GM23338 (cell line): Measurements from ENCODE around the gene OTC. TPM values are rescaled to one million over a fixed set of nuclear protein-coding genes. Genes with fewer than 3 reads are reported as not detected.

ENCODE experiments used
- ATAC-seq: fragments of 200-7000 bp; cut with Tn5 transposase; 3 replicates; pipeline ENCODE4 v1.9.1; 2020
- DNase-seq: peaks from one replicate; pipeline ENCODE4 v3.0.0-alpha.2; 2015; ENCODE audit warnings: low spot score
- H2AFZ ChIP-seq: fragments of 200-600 bp; sonication (generic); 2 replicates; pipeline ENCODE4 v1.8.0; 2016; ENCODE audit warnings: antibody characterized with exemption, mild to moderate bottlenecking, moderate library complexity
- H3F3A ChIP-seq: fragments of 200-600 bp; sonication (generic); replicated peaks from 2 replicates; pipeline ENCODE4 v1.8.0; 2017; ENCODE audit warnings: antibody characterized with exemption, mixed run types, low read depth
- H3K27ac ChIP-seq: fragments of 200-600 bp; sonication (generic); 2 replicates; pipeline ENCODE4 v1.6.1; 2016; ENCODE audit warnings: low read depth
- H3K27me3 ChIP-seq: fragments of 200-600 bp; sonication (generic); 2 replicates; pipeline ENCODE4 v1.8.0; 2016; ENCODE audit warnings: mild to moderate bottlenecking, mixed run types, moderate library complexity; ENCODE audit not compliant: insufficient read depth
- H3K36me3 ChIP-seq: fragments of 200-600 bp; sonication (generic); 2 replicates; pipeline ENCODE4 v1.8.0; 2016; ENCODE audit warnings: mild to moderate bottlenecking; ENCODE audit not compliant: insufficient read depth
- H3K4me1 ChIP-seq: fragments of 200-600 bp; sonication (generic); 2 replicates; pipeline ENCODE4 v1.8.0; 2016; ENCODE audit warnings: mild to moderate bottlenecking, moderate library complexity; ENCODE audit not compliant: insufficient read depth
- H3K4me2 ChIP-seq: fragments of 200-600 bp; sonication (generic); 2 replicates; pipeline ENCODE4 v1.7.1; 2017; ENCODE audit warnings: mixed run types
- H3K4me3 ChIP-seq: fragments of 200-600 bp; sonication (generic); 2 replicates; pipeline ENCODE4 v1.6.1; 2016; ENCODE audit warnings: mixed run types
- H3K79me2 ChIP-seq: fragments of 200-600 bp; sonication (generic); replicated peaks from 2 replicates; pipeline ENCODE4 v1.8.0; 2017; ENCODE audit warnings: mild to moderate bottlenecking; ENCODE audit not compliant: insufficient read depth
- H3K9me2 ChIP-seq: fragments of 200-600 bp; sonication (generic); 2 replicates; pipeline ENCODE4 v1.8.0; 2017; ENCODE audit not compliant: insufficient read depth
- H4K20me1 ChIP-seq: fragments of 200-600 bp; sonication (generic); replicated peaks from 2 replicates; pipeline ENCODE4 v1.8.0; 2017; ENCODE audit warnings: mild to moderate bottlenecking; ENCODE audit not compliant: insufficient read depth
- H3K27ac Mint-ChIP-seq: 2 replicates; pipeline ENCODE4 v1.8.0; 2020; ENCODE audit warnings: inconsistent platforms, mild to moderate bottlenecking, moderate library complexity, mixed read lengths
- H3K27me3 Mint-ChIP-seq: 3 replicates; pipeline ENCODE4 v1.8.0; 2022; ENCODE audit warnings: low read depth, mild to moderate bottlenecking, moderate library complexity, mixed read lengths, inconsistent platforms; ENCODE audit not compliant: insufficient read depth, poor library complexity
- H3K36me3 Mint-ChIP-seq: 3 replicates; pipeline ENCODE4 v1.8.0; 2021; ENCODE audit warnings: low read depth, mild to moderate bottlenecking, inconsistent platforms, moderate library complexity, mixed read lengths
- H3K4me1 Mint-ChIP-seq: 3 replicates; pipeline ENCODE4 v1.8.0; 2020; ENCODE audit warnings: mild to moderate bottlenecking, inconsistent platforms, mixed read lengths
- H3K4me3 Mint-ChIP-seq: 3 replicates; pipeline ENCODE4 v1.8.0; 2021; ENCODE audit warnings: moderate library complexity, mild to moderate bottlenecking, inconsistent platforms, mixed read lengths
- H3K9me3 Mint-ChIP-seq: 3 replicates; pipeline ENCODE4 v1.8.0; 2020; ENCODE audit warnings: moderate library complexity, mild to moderate bottlenecking, inconsistent platforms, mixed read lengths
- CREB1 ChIP-seq: fragments of 250-450 bp; sonication (Bioruptor Pico); IDR thresholded peaks from 2 replicates; pipeline ENCODE4 v1.5.0; 2020; ENCODE audit warnings: low read depth, mild to moderate bottlenecking, moderate library complexity
- CTCF ChIP-seq, 2 experiments: fragments of 200-600 bp in 1 of 2; sonication (generic) in 1 of 2; conservative IDR thresholded peaks; 2 replicates each; pipeline versions ENCODE4 v1.5.1 to v1.6.1; 2016 to 2017; ENCODE audit warnings: antibody characterized with exemption in 2 of 2, low read depth in 2 of 2, mild to moderate bottlenecking in 2 of 2, moderate library complexity in 1 of 2
- EZH2 ChIP-seq: fragments of 200-600 bp; sonication (generic); IDR thresholded peaks from one replicate; pipeline ENCODE4 v1.8.0; 2017; ENCODE audit warnings: antibody characterized with exemption, mild to moderate bottlenecking, low read depth; ENCODE audit not compliant: unreplicated experiment
- JUNB ChIP-seq: IDR thresholded peaks from one replicate; pipeline ENCODE4 v1.6.1; 2016; ENCODE audit warnings: antibody characterized with exemption; ENCODE audit not compliant: unreplicated experiment
- POLR2AphosphoS5 ChIP-seq: IDR thresholded peaks from 2 replicates; pipeline ENCODE4 v1.6.1; 2016; ENCODE audit warnings: antibody characterized with exemption, low read depth
- REST ChIP-seq: IDR thresholded peaks from one replicate; pipeline ENCODE4 v1.6.1; 2018; ENCODE audit warnings: antibody characterized with exemption; ENCODE audit not compliant: unreplicated experiment
- STAT1 ChIP-seq: IDR thresholded peaks from one replicate; pipeline ENCODE4 v1.6.1; 2016; ENCODE audit warnings: antibody characterized with exemption; ENCODE audit not compliant: unreplicated experiment
- ZNF114 ChIP-seq: fragments of 250-450 bp; sonication (Bioruptor Pico); IDR thresholded peaks from 2 replicates; pipeline ENCODE4 v1.5.0; 2020; ENCODE audit warnings: mild to moderate bottlenecking, moderate library complexity
- ZNF331 ChIP-seq: fragments of 250-450 bp; sonication (Bioruptor Pico); IDR thresholded peaks from 2 replicates; pipeline ENCODE4 v1.5.0; 2020; ENCODE audit warnings: low read depth, mild to moderate bottlenecking, moderate library complexity
- polyA plus RNA-seq: library from polyadenylated mRNA; unstranded; fragments of >200 nt; fragmentation: Nextera tagmentation; extraction: Ambion mirVana; gene quantifications from 2 replicates; pipeline ENCODE4 v1.2.1, GENCODE V29; 2016
- total RNA-seq: library from RNA; depleted of rRNA; stranded (reverse); fragments of >200 nt; shearing (Covaris generic); gene quantifications from 2 replicates; pipeline ENCODE4 v1.2.3, GENCODE V29; 2014
- TF ChIP-seq, protein P1 (sequence below): IDR thresholded peaks from 2 replicates; pipeline ENCODE4 v1.6.1; 2016; ENCODE audit warnings: antibody characterized with exemption

The OTC gene
- total and polyA plus RNA-seq, 2 experiments from 2014 or later: not detected

- Histone ChIP-seq H3K9me2 (no peaks in the 10 kb centered on the region), H3K27ac (no peak overlapping the region), H3K36me3 (no peaks in the 10 kb centered on the region), H3F3A (no peaks in the 10 kb centered on the region), H4K20me1 (no peaks in the 10 kb centered on the region), H3K4me3 (no peak overlapping the region), H3K4me2 (no peak overlapping the region), H3K27me3 (no peaks in the 10 kb centered on the region), H3K79me2 (no peaks in the 10 kb centered on the region), H3K4me1 (no peaks in the 10 kb centered on the region), H2AFZ (no peak overlapping the region)
- no peak for ATAC-seq
- no peaks in the 10 kb centered on the region for H3K9me3 Mint-ChIP-seq
- no peak overlapping the region for H3K4me3 Mint-ChIP-seq
- H3K4me1 Mint-ChIP-seq: no peaks in the 10 kb centered on the region
- no peaks in the 10 kb centered on the region for H3K27me3 Mint-ChIP-seq
- no peak overlapping the region for H3K27ac Mint-ChIP-seq
- H3K36me3 Mint-ChIP-seq: no peaks in the 10 kb centered on the region
- DNase-seq: no peak
- TF ChIP-seq CREB1 (CRISPR knock-in tag) (no peak), STAT1 (no peak), EZH2 (no peak), ZNF331 (CRISPR knock-in tag) (no peak)
- TF ChIP-seq, protein P1, sequence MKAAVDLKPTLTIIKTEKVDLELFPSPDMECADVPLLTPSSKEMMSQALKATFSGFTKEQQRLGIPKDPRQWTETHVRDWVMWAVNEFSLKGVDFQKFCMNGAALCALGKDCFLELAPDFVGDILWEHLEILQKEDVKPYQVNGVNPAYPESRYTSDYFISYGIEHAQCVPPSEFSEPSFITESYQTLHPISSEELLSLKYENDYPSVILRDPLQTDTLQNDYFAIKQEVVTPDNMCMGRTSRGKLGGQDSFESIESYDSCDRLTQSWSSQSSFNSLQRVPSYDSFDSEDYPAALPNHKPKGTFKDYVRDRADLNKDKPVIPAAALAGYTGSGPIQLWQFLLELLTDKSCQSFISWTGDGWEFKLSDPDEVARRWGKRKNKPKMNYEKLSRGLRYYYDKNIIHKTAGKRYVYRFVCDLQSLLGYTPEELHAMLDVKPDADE: no peak
Measured at GRCh38 chrX:38382663-38383062, 30.3 kb downstream of the OTC start.

DNA sequence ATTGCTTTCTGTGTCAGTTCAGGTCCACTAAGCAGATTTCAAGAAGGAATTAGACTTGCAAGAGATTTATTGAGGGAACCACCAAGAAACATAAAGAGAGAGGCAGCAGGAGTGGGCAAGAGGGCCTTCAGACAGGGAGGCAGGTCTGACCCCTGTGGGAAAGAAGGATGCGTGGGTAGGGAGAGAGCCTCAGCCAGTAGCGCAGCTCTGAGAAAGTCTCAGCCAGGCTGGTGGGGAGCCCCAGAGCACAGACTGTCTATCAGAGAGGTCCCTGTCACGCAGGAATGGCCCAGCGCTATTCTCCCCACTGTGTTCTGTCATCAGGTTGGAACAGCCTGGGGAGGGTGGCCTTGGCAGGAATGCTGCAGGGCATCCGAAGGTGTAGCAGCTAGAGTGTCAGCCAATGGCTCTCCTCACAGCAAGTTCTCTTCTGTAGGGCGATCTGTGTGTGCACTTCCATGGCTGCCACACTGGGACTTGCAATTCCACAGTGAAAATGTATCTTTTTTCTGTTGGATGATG, 48.0 kb downstream of the OTC start:
- Histone ChIP-seq H4K20me1 (no peaks in the 10 kb centered on the region), H3F3A (no peaks in the 10 kb centered on the region), H2AFZ (no peak overlapping the region), H3K9me2 (no peaks in the 10 kb centered on the region), H3K27me3 (no peaks in the 10 kb centered on the region), H3K36me3 (no peaks in the 10 kb centered on the region), H3K4me3 (no peak overlapping the region), H3K4me2 (no peak overlapping the region), H3K4me1 (peaks cover 13% of the 10 kb centered on the region), H3K79me2 (no peaks in the 10 kb centered on the region), H3K27ac (no peak overlapping the region)
- Mint-ChIP-seq H3K4me1 (peaks cover 3% of the 10 kb centered on the region; the same call in 1 of the 3 replicates), H3K36me3 (no peaks in the 10 kb centered on the region), H3K4me3 (no peak overlapping the region), H3K27ac (no peak overlapping the region), H3K27me3 (no peaks in the 10 kb centered on the region), H3K9me3 (no peaks in the 10 kb centered on the region)
- ATAC-seq (peak; percentile 57), DNase-seq (no peak)
- TF ChIP-seq, protein P1: no peak
- TF ChIP-seq ZNF331 (CRISPR knock-in tag) (no peak), JUNB (no peak), CTCF (conservative IDR thresholded peaks at IDR 0.05; ENCODE audit: low read depth in 2 of 2) (no peak), CREB1 (CRISPR knock-in tag) (no peak), ZNF114 (CRISPR knock-in tag) (no peak), POLR2AphosphoS5 (no peak), REST (no peak)
